Ovary (tissue), 9 donors: ENCODE results near the gene GARNL3. TPM values are rescaled to one million over a fixed set of nuclear protein-coding genes. Genes with fewer than 3 reads are reported as not detected.

Experiments
- DNase-seq, 5 donors: peaks; one replicate each; pipeline ENCODE4 v3.0.0-alpha.2; 2019 to 2020
- H3K27ac ChIP-seq, 2 donors: fragments of 200-600 bp; one replicate each; pipeline versions ENCODE4 v1.5.1 to v1.8.0; 2019 to 2022
- H3K27me3 ChIP-seq: fragments of 200-600 bp; one replicate; pipeline ENCODE4 v1.8.0; 2022
- H3K36me3 ChIP-seq: fragments of 200-600 bp; sonication (generic); one replicate; pipeline ENCODE4 v1.5.1; 2019
- H3K4me1 ChIP-seq: one replicate; pipeline ENCODE4 v1.8.1; 2013; ENCODE audit warnings: mild to moderate bottlenecking, moderate library complexity; ENCODE audit not compliant: insufficient read depth
- H3K4me3 ChIP-seq: fragments of 200-600 bp; sonication (generic); one replicate; pipeline ENCODE4 v1.5.1; 2017
- H3K9me3 ChIP-seq, 2 donors: fragments of 200-600 bp in 1 of 2; sonication (generic) in 1 of 2; one replicate each; pipeline versions ENCODE4 v1.5.1 to v1.8.1; 2013 to 2019; ENCODE audit warnings: mild to moderate bottlenecking in 1 of 2, moderate library complexity in 1 of 2
- EP300 ChIP-seq: sonication (generic); formaldehyde crosslinking; IDR thresholded peaks from one replicate; pipeline ENCODE4 v1.6.1; 2017; ENCODE audit warnings: antibody characterized with exemption
- POLR2A ChIP-seq: fragments of 450-650 bp; IDR thresholded peaks from one replicate; pipeline ENCODE4 v1.6.1; 2017; ENCODE audit warnings: antibody characterized with exemption, mild to moderate bottlenecking, moderate library complexity
- WGBS, 3 donors: extraction: QIAGEN DNeasy Blood & Tissue Kit in 1 of 3; methylation state at CpG; one replicate each; pipeline versions ENCODE4 v1.1.5 to v1.1.7; 2013 to 2017; 5-methylcytosine and 5-hydroxymethylcytosine counted together
- intact Hi-C, 4 donors: fragments of 100-400 bp; cut with DNase I; formaldehyde crosslinking; loops; one replicate each; pipeline versions ENCODE4 v1.11.0 to v1.15.1; 2022 to 2023
- polyA plus RNA-seq, 2 donors: library from polyadenylated mRNA; stranded (reverse); fragments of 200-250 nt in 1 of 2; fragments of 350-450 nt in 1 of 2; fragmentation: Illumina TruSeq in 1 of 2; extraction: RNeasy Lipid Tissue Mini Kit (QIAGEN cat#74804) in 1 of 2; gene quantifications; one replicate each; pipeline ENCODE4 v1.2.3, GENCODE V29; 2013 to 2014
- total RNA-seq, 7 donors: library from RNA; depleted of rRNA in 2 of 7; stranded (reverse); fragments of >200 nt in 2 of 7; fragmentation: NEBNext Ultra II Directional in 3 of 7; extraction: Animal tissue kit (Norgen Biotek cat#: 25700) in 3 of 7; gene quantifications; one replicate each; pipeline versions ENCODE4 v1.1.0 to v1.2.4, GENCODE V29; 2016 to 2023
- TF ChIP-seq, protein P1 (sequence below), 3 donors: fragments of 450-650 bp in 2 of 3; fragments of 200-600 bp in 1 of 3; IDR thresholded peaks; one replicate each; pipeline versions ENCODE4 v1.5.1 to v1.8.0; 2016 to 2022; ENCODE audit warnings: antibody characterized with exemption in 3 of 3, mild to moderate bottlenecking in 1 of 3
- donor health status: DM: no; HTN: no; CAD: no; lungs with moderate emphysema.
- donor health status: DM: no; HTN: no; CAD: no.
- donor health status: Bipolar disorder and iron deficiency.
- donor health status: DM: yes; HTN: yes; CAD: no.
- donor health status: DM: no; HTN: no; CAD: no.
- donor health status: DM: yes; HTN: yes; CAD: no.

Gene GARNL3
- total and polyA plus RNA-seq, 9 donors, result 8.9 to 30.7 (median 22.9) TPM

DNA sequence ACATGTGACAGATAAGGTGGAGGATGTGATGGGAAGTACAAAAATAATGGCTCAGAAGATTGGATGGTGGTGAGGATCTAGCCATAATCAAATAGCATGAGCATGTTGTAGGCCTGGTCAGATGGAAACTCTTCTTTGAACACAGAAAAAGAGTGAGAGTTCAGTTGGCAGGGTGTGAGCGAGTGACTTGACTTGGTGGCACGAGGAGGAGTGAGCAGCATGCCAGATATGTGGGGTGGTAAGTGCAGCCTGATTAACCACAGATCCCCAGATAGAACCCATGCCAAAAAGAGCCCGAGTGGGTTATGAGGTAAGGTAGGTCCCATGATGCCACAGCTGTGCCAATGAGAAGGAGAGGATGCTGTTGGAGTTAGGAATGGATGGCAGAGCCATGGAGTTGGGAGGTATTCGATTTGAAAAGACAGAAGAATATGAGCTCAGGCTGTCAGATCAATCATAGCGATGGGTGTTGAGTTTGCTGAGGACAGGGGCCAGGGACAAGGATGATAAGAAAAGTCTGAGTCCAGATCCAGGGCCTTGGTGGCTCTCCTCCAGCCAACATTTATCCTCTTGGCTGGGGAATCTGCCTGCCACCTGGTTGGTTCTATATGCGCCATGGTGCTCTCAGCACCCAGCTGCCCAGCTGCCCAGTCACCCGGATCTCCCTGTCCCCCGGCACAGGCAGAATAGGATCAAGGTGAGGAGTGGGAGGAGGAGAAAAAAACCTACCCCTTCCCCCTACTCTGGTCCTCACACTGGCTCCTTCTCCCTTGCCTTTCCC lies 16.5 kb downstream of the GARNL3 start:
- Histone ChIP-seq H3K4me3 (no peak overlapping the region), H3K4me1 (no peaks in the 10 kb centered on the region), H3K27ac (no peak overlapping the region), H3K36me3 (no peaks in the 10 kb centered on the region), H3K27me3 (no peaks in the 10 kb centered on the region), H3K9me3 (no peaks in the 10 kb centered on the region)
- TF ChIP-seq POLR2A, result no peak
- 88 to 93% (median 88%) methylated on average over 8 of the region's 8 CpGs for WGBS, 3 donors
- no peak for DNase-seq
- intact Hi-C loops, result no loop called here

DNA sequence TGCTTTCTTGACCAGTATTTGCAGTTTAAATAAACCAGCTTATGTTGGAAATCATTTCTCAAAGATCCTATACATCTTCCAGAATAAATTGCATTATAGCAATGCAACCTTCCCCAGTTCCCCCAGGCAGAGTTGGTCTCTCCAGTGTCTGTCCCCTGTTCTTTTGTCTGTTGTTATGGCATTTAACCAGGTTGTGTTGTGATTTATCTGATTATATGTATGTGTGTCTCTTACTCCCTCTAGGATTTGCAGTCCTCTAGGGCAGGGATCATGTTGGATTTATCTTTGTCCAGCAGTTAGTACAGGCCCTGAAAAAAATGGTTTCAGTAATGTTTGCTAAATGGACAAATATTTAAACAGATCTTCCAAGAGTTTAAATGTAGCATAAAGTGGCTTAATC lies 17.3 kb downstream of the GARNL3 start:
- intact Hi-C loops, result no loop called here
- DNase-seq, result no peak
- Histone ChIP-seq H3K27ac (no peak overlapping the region), H3K27me3 (no peaks in the 10 kb centered on the region), H3K36me3 (no peaks in the 10 kb centered on the region), H3K4me3 (no peak overlapping the region), H3K4me1 (no peaks in the 10 kb centered on the region), H3K9me3 (no peaks in the 10 kb centered on the region)
- TF ChIP-seq EP300 (no peak), POLR2A (no peak)
- TF ChIP-seq, protein P1, sequence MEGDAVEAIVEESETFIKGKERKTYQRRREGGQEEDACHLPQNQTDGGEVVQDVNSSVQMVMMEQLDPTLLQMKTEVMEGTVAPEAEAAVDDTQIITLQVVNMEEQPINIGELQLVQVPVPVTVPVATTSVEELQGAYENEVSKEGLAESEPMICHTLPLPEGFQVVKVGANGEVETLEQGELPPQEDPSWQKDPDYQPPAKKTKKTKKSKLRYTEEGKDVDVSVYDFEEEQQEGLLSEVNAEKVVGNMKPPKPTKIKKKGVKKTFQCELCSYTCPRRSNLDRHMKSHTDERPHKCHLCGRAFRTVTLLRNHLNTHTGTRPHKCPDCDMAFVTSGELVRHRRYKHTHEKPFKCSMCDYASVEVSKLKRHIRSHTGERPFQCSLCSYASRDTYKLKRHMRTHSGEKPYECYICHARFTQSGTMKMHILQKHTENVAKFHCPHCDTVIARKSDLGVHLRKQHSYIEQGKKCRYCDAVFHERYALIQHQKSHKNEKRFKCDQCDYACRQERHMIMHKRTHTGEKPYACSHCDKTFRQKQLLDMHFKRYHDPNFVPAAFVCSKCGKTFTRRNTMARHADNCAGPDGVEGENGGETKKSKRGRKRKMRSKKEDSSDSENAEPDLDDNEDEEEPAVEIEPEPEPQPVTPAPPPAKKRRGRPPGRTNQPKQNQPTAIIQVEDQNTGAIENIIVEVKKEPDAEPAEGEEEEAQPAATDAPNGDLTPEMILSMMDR (IDR thresholded peaks at IDR 0.05), result no peak

DNA sequence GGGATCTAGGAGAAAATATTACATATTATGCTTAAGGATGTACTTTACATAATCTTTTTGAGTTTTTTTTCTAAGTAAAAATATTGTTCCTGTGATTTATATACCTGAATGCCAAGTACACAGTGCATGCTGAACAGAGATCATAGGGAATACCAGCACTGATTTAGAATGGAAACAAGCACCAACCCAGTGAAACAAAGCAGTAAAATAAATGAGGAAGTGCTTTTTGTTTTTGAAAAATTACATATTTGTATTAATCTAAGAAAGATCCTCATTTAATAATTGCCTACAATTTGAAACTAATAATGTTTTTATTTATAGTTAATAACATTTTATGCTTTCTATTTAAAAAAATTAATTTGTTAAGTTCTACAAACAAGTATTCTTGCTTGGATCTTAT lies 18.0 kb downstream of the GARNL3 start:
- Histone ChIP-seq H3K4me3 (no peak overlapping the region), H3K27me3 (no peaks in the 10 kb centered on the region), H3K36me3 (no peaks in the 10 kb centered on the region), H3K4me1 (no peaks in the 10 kb centered on the region), H3K9me3 (no peaks in the 10 kb centered on the region), H3K27ac (no peak overlapping the region)
- DNase-seq, result no peak
- intact Hi-C loops, result no loop called here
- TF ChIP-seq, protein P1 (IDR thresholded peaks at IDR 0.05), result no peak

DNA sequence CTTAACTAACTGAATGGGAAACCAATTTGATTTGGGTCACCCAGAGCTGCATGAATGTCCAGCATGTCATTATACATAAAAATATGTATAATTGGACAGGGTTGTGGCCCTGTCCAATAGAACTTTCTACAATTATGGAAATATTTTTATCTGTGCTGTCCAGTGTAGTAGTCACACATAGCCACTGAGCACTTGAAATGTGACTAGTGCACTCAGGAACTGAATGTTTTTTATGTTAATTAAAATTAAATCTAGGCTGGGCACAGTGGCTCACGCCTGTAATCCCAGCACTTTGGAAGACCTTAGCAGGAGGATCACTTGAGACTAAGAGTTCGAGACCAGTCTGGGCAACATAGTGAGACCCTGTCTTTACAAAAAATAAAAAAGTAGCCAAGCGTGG lies 18.6 kb downstream of the GARNL3 start:
- intact Hi-C loops, result no loop called here
- 96 to 100% (median 98%) methylated on average over 3 of the region's 3 CpGs for WGBS, 3 donors
- Histone ChIP-seq H3K4me3 (no peak overlapping the region), H3K27ac (no peak overlapping the region), H3K36me3 (no peaks in the 10 kb centered on the region), H3K27me3 (no peaks in the 10 kb centered on the region), H3K9me3 (no peaks in the 10 kb centered on the region), H3K4me1 (no peaks in the 10 kb centered on the region)
- TF ChIP-seq POLR2A (no peak), EP300 (no peak)
- TF ChIP-seq, protein P1 (IDR thresholded peaks at IDR 0.05), result no peak
- DNase-seq, result no peak

DNA sequence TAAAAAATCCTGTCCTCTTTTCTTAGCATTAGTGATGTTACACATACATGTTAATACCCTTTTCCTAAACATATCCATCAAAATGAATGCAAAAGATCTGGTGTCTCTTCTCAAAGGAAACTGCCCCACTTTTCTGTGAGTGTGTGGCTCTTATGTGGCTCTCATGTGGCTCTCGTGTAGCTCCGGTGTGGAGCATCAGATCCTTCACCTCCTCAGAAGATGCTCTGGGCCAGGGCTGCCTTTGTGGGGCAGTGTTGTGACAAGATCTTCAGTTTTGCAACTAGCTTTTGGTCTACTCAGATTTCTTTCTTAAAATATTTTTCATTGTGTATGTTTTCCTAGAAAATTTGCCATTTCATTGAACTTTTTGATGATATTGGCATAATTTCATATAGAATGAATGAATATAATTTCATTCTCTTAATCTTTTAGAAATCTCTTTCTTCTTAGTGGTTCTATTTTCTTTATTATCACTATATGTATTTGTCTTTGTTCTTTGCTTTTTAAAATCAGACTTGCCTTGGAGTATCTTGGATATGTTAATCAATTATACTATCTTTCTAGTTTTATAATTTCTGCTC lies 19.4 kb downstream of the GARNL3 start:
- intact Hi-C loops, result no loop called here
- Histone ChIP-seq H3K36me3 (no peaks in the 10 kb centered on the region), H3K27ac (no peak overlapping the region), H3K9me3 (no peaks in the 10 kb centered on the region), H3K4me1 (no peaks in the 10 kb centered on the region), H3K27me3 (no peaks in the 10 kb centered on the region), H3K4me3 (no peak overlapping the region)
- TF ChIP-seq EP300 (no peak), POLR2A (no peak)
- TF ChIP-seq, protein P1 (IDR thresholded peaks at IDR 0.05), result no peak
- peak in 1 of 5 donors; percentile 35 for DNase-seq
- WGBS, 3 donors, result 17 to 25% (median 18%) methylated on average over 2 of the region's 2 CpGs
